ENCODE data around the gene UGCG. TPM values are rescaled to one million over a fixed set of nuclear protein-coding genes. Genes with fewer than 3 reads are reported as not detected.

UGCG gene
- polyA plus RNA-seq, 1 donor, result 30.3 TPM

Other genes with a start within 250 kb of the UGCG start
- gene GNG10, start 235.2 kb upstream of the UGCG start, polyA plus RNA-seq (ENCODE audit: insufficient read length), result 41.6 TPM
- 0.26 TPM for gene SHOC1, start 101.9 kb upstream of the UGCG start, polyA plus RNA-seq (ENCODE audit: insufficient read length)